GM21528 (cell line): ENCODE data around the gene ZC3H7B.
A peak's percentile ranks its signal among the peaks of the same experiment; 100 is the strongest.
"Not testable (repeated sequence)": the region's sequence is repeated elsewhere in the genome, so short reads cannot be mapped to it uniquely, and the experiment has no call there.

Experiments
- ATAC-seq: cut with Tn5 transposase; IDR thresholded peaks from one replicate; pipeline ENCODE4 v1.9.1; 2021; ENCODE audit warnings: mild to moderate bottlenecking, moderate library complexity; ENCODE audit not compliant: unreplicated experiment, low FRiP score

ZC3H7B gene

GRCh38 chr22:41369837-41370236 is 68.5 kb downstream of the ZC3H7B start:
- no peak for ATAC-seq

DNA sequence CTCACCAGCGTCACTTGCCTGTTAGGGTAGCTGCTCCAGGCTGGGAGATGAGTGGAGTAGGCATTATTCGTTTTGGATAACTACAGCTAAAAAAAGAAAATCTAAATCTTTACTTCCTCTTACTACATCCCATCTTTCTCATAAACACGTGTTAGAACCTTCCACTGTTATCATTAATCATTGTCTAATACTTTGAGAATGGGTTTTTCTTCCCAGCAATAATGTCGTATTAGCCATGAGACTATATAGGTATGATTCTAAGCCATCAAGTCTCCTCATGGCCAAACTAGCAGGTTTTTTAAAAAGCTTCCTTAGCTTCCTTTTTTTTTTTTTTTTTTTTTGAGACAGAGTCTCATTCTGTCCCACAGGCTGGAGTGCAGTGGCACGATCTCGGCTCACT is 76.5 kb downstream of the ZC3H7B start:
- no peak for ATAC-seq

- ATAC-seq, result peak; percentile 8
Measured at GRCh38 chr22:41380993-41381328, 79.6 kb downstream of the ZC3H7B start.

DNA sequence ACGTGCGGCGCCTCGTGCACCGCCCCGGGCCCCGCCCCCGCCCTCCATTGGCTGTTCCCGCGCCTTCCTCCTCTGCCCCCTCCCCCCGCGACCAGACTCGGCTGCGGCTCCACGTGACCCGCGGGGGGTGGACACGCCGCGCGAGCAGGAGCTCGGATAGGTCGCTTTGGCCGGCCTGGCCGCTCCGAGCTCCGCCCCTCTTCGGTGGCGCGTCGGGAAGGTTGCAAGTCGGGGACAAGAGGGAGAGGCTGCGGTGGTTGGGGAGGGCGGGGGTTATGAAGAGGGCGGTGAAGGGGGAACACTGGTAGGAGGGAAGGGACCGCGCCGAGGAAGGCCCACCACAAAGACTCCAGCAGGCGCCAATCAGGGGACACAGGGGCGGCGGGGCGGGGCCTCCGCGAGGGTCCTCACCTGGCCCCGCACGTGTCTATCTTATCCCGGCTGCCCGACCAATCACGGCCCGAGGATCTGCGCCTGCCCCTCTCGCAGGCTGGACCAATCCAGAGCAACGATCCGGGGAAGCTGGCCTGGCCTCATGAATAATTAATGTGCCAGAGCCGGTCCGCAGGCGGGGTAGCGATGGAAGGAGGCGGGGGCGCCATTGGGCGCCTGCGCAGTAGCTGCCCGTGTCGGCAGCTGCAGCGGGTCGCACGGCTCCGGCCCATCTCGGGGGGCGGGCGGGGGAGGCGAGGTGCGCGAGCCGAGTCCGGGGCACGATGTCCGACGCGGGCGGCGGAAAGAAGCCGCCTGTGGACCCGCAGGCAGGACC is 80.2 kb downstream of the ZC3H7B start, which contains the start of gene TEF:
Gene TEF (plus strand): TSS at position 614 of the 769 bp plus-strand sequence. CDS start 103 bp downstream, at position 717.
- peak; percentile 81 for ATAC-seq

DNA sequence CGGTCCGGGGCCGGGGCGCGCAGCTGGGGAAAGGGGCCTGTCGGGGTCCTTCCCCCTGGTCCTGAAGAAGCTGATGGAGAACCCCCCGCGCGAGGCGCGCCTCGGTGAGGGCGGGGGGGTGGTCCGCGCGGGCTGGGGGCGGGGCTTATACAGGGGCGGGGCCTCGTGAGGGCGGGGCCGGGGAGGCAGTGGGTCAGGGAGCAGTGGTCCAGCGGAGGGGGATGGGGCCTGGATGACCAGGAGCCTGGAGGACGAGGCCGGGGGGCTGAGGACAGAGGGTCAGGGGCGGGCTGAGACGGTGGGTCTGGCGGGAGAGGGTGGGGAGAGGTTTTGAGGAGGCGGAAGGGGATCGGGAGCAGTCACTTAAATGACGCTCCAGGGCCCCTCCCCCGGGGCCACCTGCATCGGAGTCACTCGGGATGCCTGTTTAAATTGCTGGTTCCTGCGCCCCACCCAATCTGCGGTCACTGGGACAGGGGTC is 80.8 kb downstream of the ZC3H7B start:
- ATAC-seq, result peak; percentile 31

DNA sequence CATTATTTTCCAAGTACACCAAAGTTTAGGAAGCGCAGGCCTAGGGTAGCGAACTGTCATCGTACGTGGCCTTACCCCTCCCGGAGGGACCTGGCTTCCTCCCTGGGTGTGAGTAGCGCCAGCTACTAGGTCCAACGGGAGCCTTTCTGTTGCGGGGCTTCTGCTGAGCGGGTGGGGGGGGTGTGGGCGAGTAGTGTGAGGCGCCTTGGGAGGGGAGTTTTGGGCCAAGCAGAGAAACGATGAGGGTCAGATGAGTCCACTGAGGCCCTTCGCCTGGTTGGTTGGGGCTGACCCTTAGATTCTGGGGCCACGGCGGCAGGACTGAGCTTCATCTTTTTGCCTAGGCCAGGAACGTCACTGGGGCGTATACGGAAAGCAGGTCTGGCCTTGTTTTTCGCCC is 81.3 kb downstream of the ZC3H7B start:
- ATAC-seq, result no peak

DNA sequence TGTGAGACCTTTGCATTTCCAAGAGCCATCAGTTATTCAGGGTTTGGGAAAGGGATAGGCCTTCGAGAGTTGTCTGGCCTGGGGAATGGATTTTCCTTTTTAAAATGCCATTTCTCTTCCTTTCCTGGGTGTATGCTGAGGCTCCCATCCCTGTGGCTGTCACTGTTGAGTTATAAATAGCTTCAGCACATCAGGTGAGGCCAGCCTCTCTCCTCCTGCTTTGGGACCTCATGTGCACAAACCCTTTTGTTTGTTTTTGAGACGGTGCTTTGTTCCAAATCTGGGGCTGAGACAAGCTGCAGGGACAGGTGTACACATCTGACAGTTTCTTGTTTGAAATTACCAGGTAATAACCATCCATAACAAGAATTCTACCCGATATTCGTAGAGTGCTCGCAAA is 81.8 kb downstream of the ZC3H7B start:
- no peak for ATAC-seq

- no peak for ATAC-seq
Measured at GRCh38 chr22:41384128-41384527, 82.8 kb downstream of the ZC3H7B start.

DNA sequence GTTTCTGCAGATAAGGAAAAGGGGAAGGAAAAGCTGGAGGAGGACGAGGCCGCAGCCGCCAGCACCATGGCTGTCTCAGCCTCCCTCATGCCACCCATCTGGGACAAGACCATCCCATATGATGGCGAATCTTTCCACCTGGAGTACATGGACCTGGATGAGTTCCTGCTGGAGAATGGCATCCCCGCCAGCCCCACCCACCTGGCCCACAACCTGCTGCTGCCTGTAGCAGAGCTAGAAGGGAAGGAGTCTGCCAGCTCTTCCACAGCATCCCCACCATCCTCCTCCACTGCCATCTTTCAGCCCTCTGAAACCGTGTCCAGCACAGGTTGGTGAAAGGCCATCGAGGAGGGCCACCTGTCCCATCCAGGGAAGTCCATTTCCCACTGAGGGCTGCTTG is 86.0 kb downstream of the ZC3H7B start:
- no peak for ATAC-seq

- ATAC-seq, result no peak
Measured at GRCh38 chr22:41394012-41394356, 92.7 kb downstream of the ZC3H7B start.

- ATAC-seq, result no peak
Measured at GRCh38 chr22:41395531-41396240, 94.4 kb downstream of the ZC3H7B start.

DNA sequence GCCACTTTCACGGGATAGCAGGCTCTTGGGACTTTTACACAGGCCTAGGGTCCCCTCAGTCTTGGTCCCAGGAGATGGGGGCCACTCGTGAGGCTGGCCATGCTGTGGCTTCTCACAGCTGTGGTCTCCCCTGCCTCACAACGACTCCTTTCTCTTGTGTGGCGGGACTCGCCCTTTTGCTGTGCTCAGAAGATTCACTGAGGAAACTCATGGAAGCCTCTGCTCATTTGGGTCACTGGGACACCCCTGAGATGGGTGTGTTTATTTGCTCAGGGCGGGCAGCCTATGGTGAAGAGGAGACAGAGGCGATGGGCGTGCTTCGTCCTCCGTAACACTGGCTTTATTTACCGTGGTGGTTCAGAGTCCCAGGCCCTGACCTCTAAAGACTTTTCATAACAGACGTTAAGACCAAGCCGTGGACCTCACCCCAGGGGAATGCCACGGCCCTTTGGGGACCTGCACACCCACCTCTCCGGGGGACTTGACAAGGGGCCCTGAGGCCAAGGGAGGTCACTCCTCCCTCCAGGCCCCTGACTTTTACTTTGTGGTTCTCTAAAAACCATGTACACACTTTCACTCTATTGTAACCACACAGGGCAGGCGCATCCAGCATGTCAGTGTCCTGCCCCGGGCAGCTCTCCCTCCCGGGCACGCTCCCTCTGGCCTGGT is 96.0 kb downstream of the ZC3H7B start:
- no peak for ATAC-seq

GRCh38 chr22:41398921-41399320 is 97.6 kb downstream of the ZC3H7B start:
- no peak for ATAC-seq

DNA sequence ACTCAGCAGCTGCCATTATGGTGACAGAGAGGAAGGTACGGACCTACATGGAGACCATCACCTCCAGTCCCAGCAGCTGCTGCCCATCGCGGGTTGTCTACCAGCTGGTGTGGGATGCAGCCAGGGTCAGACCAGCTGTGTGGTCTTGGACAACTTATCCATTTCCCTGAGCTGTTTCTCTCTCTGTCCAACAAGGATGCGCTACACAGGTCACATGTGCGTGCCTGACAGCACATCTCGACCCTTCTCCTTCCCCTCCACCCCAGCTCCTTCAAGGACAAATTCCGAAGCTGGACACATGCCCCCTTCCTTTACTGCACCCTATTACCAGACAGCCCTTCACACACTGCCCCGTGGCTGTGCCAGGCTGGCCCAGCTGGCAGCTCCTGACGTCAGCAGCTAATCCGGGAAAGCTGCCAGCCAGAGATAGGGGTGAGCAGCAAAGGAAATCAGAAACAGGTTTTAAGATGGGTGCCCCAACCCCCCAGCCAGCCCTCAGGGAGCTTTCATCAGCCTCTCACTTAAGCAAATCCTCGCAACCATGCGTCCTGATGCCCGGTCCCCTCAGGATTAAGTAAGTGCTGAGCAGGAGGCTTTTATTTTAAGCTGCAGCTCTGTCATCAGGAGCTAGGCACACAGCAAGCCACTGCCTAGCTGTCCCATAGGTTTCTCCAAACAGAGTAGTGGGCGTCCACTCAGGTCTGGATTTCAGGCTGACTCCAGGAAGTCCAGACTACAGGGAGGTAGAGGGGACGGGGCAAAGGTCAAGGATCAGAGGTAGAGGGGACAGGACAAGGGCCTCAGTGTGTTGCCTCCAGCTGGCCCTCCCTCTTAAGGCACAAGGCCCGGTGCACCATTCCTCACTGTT is 100.7 kb downstream of the ZC3H7B start:
- ATAC-seq, result no peak

DNA sequence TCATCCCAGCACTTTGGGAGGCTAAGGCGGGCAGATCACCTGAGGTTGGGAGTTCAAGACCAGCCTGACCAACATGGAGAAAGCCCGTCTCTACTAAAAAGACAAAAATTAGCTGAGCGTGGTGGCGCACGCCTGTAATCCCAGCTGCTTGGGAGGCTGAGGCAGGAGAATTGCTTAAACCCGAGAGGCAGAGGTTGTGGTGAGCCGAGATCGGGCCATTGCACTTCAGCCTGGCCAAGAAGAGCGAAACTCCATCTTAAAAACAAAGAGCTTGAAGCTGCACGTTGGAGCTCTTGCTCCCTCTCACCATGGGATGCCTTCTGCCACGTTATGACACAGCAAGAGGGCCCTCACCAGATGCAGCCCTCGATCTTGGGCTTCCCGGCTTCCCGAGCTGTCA is 101.5 kb downstream of the ZC3H7B start:
- ATAC-seq, result not testable (repeated sequence)

GRCh38 chr22:41403532-41404318 is 102.4 kb downstream of the ZC3H7B start:
- no peak for ATAC-seq

DNA sequence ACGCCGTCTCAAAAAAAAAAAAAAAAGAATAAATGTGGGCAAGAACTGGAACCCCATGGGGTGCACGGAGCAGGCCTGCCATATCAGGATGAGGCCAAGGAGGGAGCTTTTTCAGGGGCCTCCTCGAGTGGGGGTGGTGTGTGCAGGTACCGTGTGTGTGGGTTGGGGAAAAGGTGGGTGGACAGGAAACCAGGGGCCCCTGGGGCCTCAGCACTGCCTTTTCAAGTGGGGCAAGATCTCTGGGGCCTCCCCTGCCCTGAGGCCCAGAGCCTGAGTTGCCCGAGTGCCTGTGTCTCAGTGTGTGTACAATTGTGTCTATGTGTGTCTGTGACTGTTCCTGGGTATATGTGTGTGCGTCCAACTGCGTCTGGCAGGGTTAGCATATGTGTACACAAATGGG is 104.3 kb downstream of the ZC3H7B start:
- no peak for ATAC-seq

DNA sequence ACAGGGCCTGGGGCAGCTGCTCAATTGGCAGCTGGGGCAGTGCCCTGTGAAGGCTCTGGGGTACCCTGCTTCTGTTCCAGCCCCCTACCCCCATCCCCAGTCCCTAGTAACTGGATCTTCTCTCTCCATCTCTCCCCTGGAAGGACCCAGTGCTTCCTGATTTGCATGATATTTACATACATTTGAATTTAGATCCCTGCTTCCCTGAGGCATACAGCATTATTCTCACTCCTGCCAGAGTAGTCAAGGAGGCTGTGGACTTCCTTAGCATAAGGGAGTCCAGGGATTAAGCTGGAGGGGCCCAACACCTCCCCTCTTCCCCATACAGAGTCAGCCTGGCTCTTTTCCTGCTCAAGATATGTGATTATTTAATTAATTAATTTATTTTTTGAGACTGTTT is 105.1 kb downstream of the ZC3H7B start:
- no peak for ATAC-seq

DNA sequence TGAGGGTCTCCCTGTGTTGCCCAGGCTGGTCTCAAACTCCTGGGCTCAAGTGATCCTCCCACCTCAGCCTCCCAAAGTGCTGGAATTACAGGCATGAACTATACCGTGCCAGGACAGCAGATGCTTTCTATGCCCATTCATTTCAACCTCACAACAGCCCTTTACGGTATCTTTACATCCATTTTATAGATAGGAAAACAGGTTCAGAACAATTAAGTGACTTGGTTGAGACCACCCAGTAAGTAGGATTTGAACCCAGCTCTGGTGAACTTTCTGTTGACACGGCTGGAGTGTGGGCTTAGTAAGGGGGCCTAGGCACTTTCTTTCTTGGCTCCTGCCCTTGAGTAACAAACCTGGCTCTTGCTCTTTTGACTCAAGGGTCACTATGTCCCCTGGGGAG is 106.1 kb downstream of the ZC3H7B start:
- ATAC-seq, result no peak

GRCh38 chr22:41408665-41409064 is 107.3 kb downstream of the ZC3H7B start:
- ATAC-seq, result no peak
